HEK293T (cell line): ENCODE data around the gene JAZF1.

Experiments used
- CTCF ChIA-PET: fragments of 350-600 bp; formaldehyde crosslinking; extraction: SDS; loops from one replicate; lab custom pipeline; 2021; ENCODE audit warnings: antibody characterized with exemption, inconsistent platforms; lab: Yijun Ruan, JAX
- POLR2A ChIA-PET: fragments of 350-600 bp; formaldehyde crosslinking; extraction: SDS; loops from one replicate; lab custom pipeline; 2020; ENCODE audit warnings: antibody characterized with exemption, inconsistent platforms; lab: Yijun Ruan, JAX
- DNase-seq: peaks from one replicate; pipeline ENCODE4 v3.0.0; 2012; ENCODE audit warnings: mixed read lengths; ENCODE audit errors: extremely low spot score
- ARNT ChIP-seq: fragments of 450-650 bp; IDR thresholded peaks from 2 replicates; pipeline ENCODE4 v1.6.1; 2017; ENCODE audit warnings: mild to moderate bottlenecking
- BHLHE40 ChIP-seq: fragments of 450-650 bp; IDR thresholded peaks from 2 replicates; pipeline ENCODE4 v1.6.1; 2016; ENCODE audit warnings: mild to moderate bottlenecking, moderate library complexity, borderline replicate concordance
- CTBP1 ChIP-seq: fragments of 450-650 bp; IDR thresholded peaks from 2 replicates; pipeline ENCODE4 v1.6.1; 2016; ENCODE audit warnings: borderline replicate concordance
- ELF4 ChIP-seq: fragments of 450-650 bp; IDR thresholded peaks from 2 replicates; pipeline ENCODE4 v1.6.1; 2017; ENCODE audit warnings: antibody characterized with exemption
- FOXA1 ChIP-seq: fragments of 450-650 bp; IDR thresholded peaks from 2 replicates; pipeline ENCODE4 v1.6.1; 2016; ENCODE audit warnings: mild to moderate bottlenecking
- FOXK2 ChIP-seq: fragments of 450-650 bp; IDR thresholded peaks from 2 replicates; pipeline ENCODE4 v1.6.1; 2016; ENCODE audit warnings: mild to moderate bottlenecking
- FOXM1 ChIP-seq: fragments of 450-650 bp; IDR thresholded peaks from 2 replicates; pipeline ENCODE4 v1.6.1; 2017; ENCODE audit warnings: mild to moderate bottlenecking, borderline replicate concordance
- HDGF ChIP-seq: fragments of 450-650 bp; IDR thresholded peaks from 2 replicates; pipeline ENCODE4 v1.6.1; 2017; ENCODE audit warnings: antibody characterized with exemption, borderline replicate concordance
- L3MBTL2 ChIP-seq: fragments of 450-650 bp; conservative IDR thresholded peaks from 2 replicates; pipeline ENCODE4 v1.6.1; 2016; ENCODE audit warnings: mild to moderate bottlenecking
- LEF1 ChIP-seq: fragments of 450-650 bp; IDR thresholded peaks from 2 replicates; pipeline ENCODE4 v1.6.1; 2017; ENCODE audit warnings: mild to moderate bottlenecking, borderline replicate concordance
- NFRKB ChIP-seq: fragments of 450-650 bp; IDR thresholded peaks from 2 replicates; pipeline ENCODE4 v1.6.1; 2016; ENCODE audit warnings: mild to moderate bottlenecking, moderate library complexity
- SP1 ChIP-seq: fragments of 450-650 bp; IDR thresholded peaks from 2 replicates; pipeline ENCODE4 v1.6.1; 2017
- SUZ12 ChIP-seq: fragments of 450-650 bp; IDR thresholded peaks from 2 replicates; pipeline ENCODE4 v1.6.1; 2016; ENCODE audit warnings: mild to moderate bottlenecking
- TARDBP ChIP-seq: fragments of 450-650 bp; IDR thresholded peaks from 2 replicates; pipeline ENCODE4 v1.6.1; 2016
- ZNF384 ChIP-seq: fragments of 450-650 bp; IDR thresholded peaks from 2 replicates; pipeline ENCODE4 v1.6.1; 2016
- TF ChIP-seq, protein P1 (sequence below): fragments of 450-650 bp; IDR thresholded peaks from 2 replicates; pipeline ENCODE4 v1.6.1; 2016

Gene JAZF1

DNA sequence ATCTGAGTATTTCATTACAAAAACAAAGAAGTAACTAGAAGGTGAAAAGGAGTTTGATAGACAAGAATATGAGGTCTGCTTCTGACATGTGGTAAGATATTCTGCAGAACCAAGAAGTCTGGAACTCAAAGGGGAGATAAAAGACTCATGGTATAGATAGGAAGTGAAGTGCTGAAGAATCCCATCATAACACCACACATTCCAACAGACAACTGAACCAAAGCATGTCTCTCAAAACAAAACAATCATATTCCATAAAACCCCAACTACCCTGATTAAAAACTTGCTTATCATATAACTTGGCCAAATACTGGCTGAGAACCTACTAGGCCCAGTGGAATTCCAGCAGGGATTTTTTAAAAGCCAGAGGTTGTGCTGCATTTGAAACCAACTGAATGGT is 178.7 kb downstream of the JAZF1 start:
- ChIA-PET CTCF (no interaction called here), POLR2A (no interaction called here)
- no peak for DNase-seq
- TF ChIP-seq FOXK2, result no peak

DNA sequence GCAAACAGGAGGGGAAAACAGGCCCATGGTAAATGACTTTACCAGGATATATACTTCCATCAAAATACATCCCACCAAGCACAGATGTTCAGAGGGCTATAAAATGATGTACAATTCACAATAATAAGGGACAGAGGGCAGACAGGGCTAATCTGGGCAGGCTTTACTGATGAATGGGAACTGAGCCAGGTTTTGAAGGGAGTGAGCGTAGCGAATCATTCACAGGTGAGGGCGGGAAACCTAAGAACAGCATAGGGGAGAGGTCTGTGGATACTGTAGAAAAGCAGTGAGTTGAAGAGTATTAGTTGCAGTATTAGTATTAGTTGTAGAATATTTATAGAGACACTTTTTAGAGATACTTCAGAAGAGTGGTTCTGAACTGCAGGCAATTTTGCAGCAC is 180.8 kb downstream of the JAZF1 start:
- no peak for DNase-seq
- ChIA-PET CTCF (no interaction called here), POLR2A (no interaction called here)
- TF ChIP-seq FOXK2 (no peak), ELF4 (no peak), SUZ12 (no peak), HDGF (no peak), FOXM1 (no peak), CTBP1 (no peak), ZNF384 (no peak), NFRKB (no peak), FOXA1 (no peak), LEF1 (no peak), BHLHE40 (no peak), L3MBTL2 (no peak), ARNT (no peak), TARDBP (no peak), SP1 (no peak)
- TF ChIP-seq, protein P1, sequence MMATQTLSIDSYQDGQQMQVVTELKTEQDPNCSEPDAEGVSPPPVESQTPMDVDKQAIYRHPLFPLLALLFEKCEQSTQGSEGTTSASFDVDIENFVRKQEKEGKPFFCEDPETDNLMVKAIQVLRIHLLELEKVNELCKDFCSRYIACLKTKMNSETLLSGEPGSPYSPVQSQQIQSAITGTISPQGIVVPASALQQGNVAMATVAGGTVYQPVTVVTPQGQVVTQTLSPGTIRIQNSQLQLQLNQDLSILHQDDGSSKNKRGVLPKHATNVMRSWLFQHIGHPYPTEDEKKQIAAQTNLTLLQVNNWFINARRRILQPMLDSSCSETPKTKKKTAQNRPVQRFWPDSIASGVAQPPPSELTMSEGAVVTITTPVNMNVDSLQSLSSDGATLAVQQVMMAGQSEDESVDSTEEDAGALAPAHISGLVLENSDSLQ, result no peak

DNA sequence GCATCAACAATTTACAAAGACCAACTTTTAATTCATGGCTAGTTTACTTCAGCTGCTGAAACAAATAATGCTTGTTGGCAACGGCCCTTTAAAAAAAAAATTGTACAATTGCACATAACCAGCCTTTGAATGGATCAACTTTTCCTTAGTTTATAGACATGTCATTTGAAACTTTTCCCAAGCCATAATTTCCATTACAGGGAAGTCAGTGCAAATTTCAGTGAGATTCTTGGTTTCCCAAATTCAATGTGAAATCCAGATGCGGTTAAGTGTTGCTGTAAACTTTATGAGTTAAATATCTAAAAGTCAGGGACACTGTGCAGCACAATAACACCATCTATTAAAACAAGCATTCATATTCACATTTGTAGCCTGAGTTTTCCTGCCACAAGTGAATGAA is 182.2 kb downstream of the JAZF1 start:
- no peak for DNase-seq
- POLR2A ChIA-PET, result no interaction called here
- TF ChIP-seq ARNT, result no peak
- TF ChIP-seq, protein P1, result no peak
- TF ChIP-seq LEF1, result no peak
- no peak for TF ChIP-seq FOXA1
- TF ChIP-seq NFRKB, result no peak
- no peak for TF ChIP-seq SP1
- TF ChIP-seq FOXM1, result no peak
- no peak for TF ChIP-seq CTBP1
- no peak for TF ChIP-seq L3MBTL2
- no peak for TF ChIP-seq BHLHE40
- no peak for TF ChIP-seq FOXK2
- TF ChIP-seq HDGF, result no peak
- no peak for TF ChIP-seq ELF4
- no peak for TF ChIP-seq TARDBP
- TF ChIP-seq ZNF384, result no peak
- TF ChIP-seq SUZ12, result no peak
- CTCF ChIA-PET, result no interaction called here

DNA sequence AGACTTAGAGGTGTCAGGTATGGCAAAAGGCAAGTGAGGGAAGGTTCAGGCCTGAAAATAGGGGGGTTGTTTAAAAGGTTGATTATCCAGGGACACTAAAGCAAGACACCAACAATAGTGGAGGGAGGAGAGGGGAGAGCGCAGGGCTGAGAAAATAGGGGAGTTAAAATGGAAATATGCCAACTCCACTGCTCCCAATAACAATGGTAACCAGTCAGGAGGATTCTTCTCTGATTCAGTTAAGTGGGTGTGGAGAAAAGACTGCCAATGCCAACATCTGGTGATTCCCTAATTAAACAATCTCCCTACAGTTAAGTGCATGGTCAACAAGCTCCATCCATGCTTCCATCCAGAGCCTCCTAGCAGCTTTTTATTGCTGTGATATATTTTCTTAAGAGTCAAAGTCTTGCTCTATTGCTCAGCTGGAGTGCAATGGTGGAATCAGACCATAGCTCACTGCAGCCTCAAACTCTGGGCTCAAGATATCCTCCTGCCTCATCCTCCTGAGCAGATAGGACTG is 183.3 kb downstream of the JAZF1 start:
- ChIA-PET CTCF (no interaction called here), POLR2A (no interaction called here)
- no peak for DNase-seq
- TF ChIP-seq ARNT (no peak), CTBP1 (no peak), SUZ12 (no peak), HDGF (no peak), L3MBTL2 (no peak), ZNF384 (no peak), TARDBP (no peak), NFRKB (no peak), SP1 (no peak), BHLHE40 (no peak), FOXM1 (no peak), LEF1 (no peak), FOXA1 (no peak), FOXK2 (no peak), ELF4 (no peak)
- TF ChIP-seq, protein P1, result no peak

DNA sequence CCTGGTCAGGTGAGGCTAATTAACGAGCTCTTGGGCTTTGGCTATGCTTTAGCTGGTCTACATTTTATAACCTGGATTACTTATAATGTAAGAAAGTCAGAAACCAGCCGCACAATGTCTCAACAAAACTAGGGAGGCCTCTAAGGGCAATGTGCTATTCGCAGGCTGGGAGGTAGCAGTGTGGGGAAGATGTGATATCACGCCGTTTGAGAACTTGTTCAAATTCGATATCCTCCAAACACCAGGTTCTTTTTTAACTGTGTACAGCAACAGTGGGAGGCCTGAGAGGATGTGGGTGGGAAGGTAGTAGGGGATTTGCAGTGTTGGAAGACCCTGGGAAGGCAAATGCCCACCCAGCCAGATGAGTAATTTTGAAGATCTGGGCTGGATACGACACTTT is 184.5 kb downstream of the JAZF1 start:
- ChIA-PET CTCF (no interaction called here), POLR2A (no interaction called here)
- no peak for TF ChIP-seq NFRKB
- TF ChIP-seq BHLHE40, result no peak
- TF ChIP-seq FOXM1, result no peak
- no peak for TF ChIP-seq ELF4
- no peak for TF ChIP-seq L3MBTL2
- no peak for TF ChIP-seq HDGF
- TF ChIP-seq FOXK2, result no peak
- TF ChIP-seq SUZ12, result no peak
- no peak for TF ChIP-seq CTBP1
- TF ChIP-seq ARNT, result no peak
- no peak for TF ChIP-seq SP1
- no peak for TF ChIP-seq LEF1
- TF ChIP-seq, protein P1, result no peak
- TF ChIP-seq FOXA1, result no peak
- TF ChIP-seq ZNF384, result no peak
- no peak for DNase-seq

DNA sequence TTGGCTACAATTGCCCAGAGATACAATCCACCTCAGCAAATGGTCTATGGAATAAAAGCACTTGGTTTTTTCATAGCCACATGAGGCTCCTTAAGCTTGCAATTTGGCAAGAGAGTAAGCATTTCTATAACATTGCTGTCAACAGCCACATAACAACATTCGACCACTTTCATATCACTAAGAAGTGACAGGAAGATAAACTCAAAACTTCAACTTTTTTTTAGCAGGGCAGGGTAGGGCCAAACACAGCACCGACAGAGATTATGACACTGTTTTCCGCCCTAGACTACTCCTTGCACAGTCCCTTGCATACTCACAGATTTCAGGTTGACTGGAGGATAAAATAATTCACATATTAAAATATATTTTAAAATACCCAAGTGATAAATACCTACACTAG is 185.4 kb downstream of the JAZF1 start:
- TF ChIP-seq FOXA1, result no peak
- no peak for TF ChIP-seq FOXM1
- TF ChIP-seq TARDBP, result no peak
- no peak for TF ChIP-seq NFRKB
- no peak for TF ChIP-seq L3MBTL2
- no peak for TF ChIP-seq ZNF384
- no peak for DNase-seq
- CTCF ChIA-PET, result interaction anchor here (0.7 to 0.8 kb wide), 2 partner anchors 67 to 354 kb away, joined by 3 to 5 read pairs; no protein-coding TSS in a partner anchor
- POLR2A ChIA-PET, result no interaction called here
